ENCODE measurements around the gene TPM1.

DNA sequence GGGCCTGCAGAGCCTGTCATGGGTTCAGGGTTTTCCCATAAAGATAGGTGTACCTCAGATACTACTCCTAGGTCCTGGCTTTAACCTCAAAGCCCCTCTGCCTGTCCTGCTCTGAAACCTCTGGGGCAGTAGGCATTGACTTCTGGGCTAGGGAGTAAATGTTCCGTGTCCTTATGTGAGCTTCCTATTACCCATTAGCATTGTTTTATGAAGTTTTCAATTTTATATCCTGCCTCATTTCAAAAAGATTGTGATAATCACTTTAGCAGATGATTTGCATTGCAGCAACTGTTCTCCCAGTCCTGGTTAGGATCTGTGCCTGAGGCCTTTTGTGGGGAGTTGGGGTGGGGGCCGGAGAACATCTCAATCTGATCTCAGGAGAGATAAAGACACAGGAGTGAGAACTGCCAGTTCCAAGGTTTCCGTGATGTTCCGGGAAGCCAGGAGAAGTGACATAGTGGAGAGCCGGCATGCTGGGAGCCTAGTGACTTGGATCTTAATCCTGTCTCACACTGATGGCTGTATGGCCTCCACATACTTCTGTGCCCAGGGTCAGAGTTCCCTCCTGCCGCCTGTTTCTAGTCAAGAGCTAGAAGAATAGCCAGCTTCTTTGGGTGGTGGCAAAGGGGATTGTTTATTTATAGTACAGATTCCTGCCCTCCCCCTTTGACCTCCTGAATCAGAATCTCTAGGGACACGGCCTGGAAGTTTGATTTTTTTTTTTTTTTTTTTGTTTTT lies 10.6 kb downstream of the TPM1 start:
- TF ChIP-seq, protein P1, sequence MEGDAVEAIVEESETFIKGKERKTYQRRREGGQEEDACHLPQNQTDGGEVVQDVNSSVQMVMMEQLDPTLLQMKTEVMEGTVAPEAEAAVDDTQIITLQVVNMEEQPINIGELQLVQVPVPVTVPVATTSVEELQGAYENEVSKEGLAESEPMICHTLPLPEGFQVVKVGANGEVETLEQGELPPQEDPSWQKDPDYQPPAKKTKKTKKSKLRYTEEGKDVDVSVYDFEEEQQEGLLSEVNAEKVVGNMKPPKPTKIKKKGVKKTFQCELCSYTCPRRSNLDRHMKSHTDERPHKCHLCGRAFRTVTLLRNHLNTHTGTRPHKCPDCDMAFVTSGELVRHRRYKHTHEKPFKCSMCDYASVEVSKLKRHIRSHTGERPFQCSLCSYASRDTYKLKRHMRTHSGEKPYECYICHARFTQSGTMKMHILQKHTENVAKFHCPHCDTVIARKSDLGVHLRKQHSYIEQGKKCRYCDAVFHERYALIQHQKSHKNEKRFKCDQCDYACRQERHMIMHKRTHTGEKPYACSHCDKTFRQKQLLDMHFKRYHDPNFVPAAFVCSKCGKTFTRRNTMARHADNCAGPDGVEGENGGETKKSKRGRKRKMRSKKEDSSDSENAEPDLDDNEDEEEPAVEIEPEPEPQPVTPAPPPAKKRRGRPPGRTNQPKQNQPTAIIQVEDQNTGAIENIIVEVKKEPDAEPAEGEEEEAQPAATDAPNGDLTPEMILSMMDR (conservative IDR thresholded peaks at IDR 0.05 in 1 of 2, IDR thresholded peaks at IDR 0.05 in 1 of 2; ENCODE audit: low read depth in 1 of 2, low read length in 2 of 2) = no peak
- no peak for TF ChIP-seq EZH2 (IDR thresholded peaks at IDR 0.05; ENCODE audit: low read length, missing control alignments)
